BE2C (cell line): ENCODE data around the gene BIN1.

ENCODE experiments used
- DNase-seq: peaks from one replicate; pipeline ENCODE4 v3.0.0-alpha.2; 2020
- H3K27me3 ChIP-seq: fragments of 250-450 bp; sonication (Bioruptor Pico); 2 replicates; pipeline ENCODE4 v1.5.1; 2020; ENCODE audit warnings: mild to moderate bottlenecking
- H3K36me3 ChIP-seq: fragments of 250-450 bp; sonication (Bioruptor Pico); 2 replicates; pipeline ENCODE4 v1.5.1; 2020; ENCODE audit warnings: mild to moderate bottlenecking
- H3K4me1 ChIP-seq: fragments of 250-450 bp; sonication (Bioruptor Pico); 2 replicates; pipeline ENCODE4 v1.5.1; 2020
- H3K4me3 ChIP-seq: 2 replicates; pipeline ENCODE4 v1.5.1; 2011; ENCODE audit warnings: low read depth, low read length
- H3K9me3 ChIP-seq: fragments of 250-450 bp; sonication (Bioruptor Pico); 2 replicates; pipeline ENCODE4 v1.5.1; 2020
- CTCF ChIP-seq: IDR thresholded peaks from 2 replicates; pipeline ENCODE4 v1.5.1; 2012; ENCODE audit warnings: mild to moderate bottlenecking, low read depth, low read length

Gene BIN1

GRCh38 chr2:127134833-127135830 is 28.2 kb upstream of the BIN1 start:
- no peaks in the 10 kb centered on the region for H3K27me3 ChIP-seq
- no peaks in the 10 kb centered on the region for H3K36me3 ChIP-seq
- H3K4me1 ChIP-seq, result no peaks in the 10 kb centered on the region; the same call in 1 of the 2 replicates
- no peak for TF ChIP-seq CTCF
- H3K9me3 ChIP-seq, result no peaks in the 10 kb centered on the region
- DNase-seq, result peak; percentile 61
- no peak overlapping the region for H3K4me3 ChIP-seq

GRCh38 chr2:127134235-127134634 is 27.3 kb upstream of the BIN1 start:
- Histone ChIP-seq H3K4me3 (no peak overlapping the region), H3K27me3 (no peaks in the 10 kb centered on the region), H3K9me3 (no peaks in the 10 kb centered on the region), H3K4me1 (no peaks in the 10 kb centered on the region; the same call in 1 of the 2 replicates), H3K36me3 (no peaks in the 10 kb centered on the region)
- TF ChIP-seq CTCF, result no peak
- DNase-seq, result no peak

- Histone ChIP-seq H3K9me3 (no peaks in the 10 kb centered on the region), H3K4me1 (no peaks in the 10 kb centered on the region; the same call in 1 of the 2 replicates), H3K27me3 (no peaks in the 10 kb centered on the region), H3K4me3 (no peak overlapping the region), H3K36me3 (no peaks in the 10 kb centered on the region)
- no peak for TF ChIP-seq CTCF
- DNase-seq, result no peak
Measured at GRCh38 chr2:127133793-127134192, 26.8 kb upstream of the BIN1 start.

- Histone ChIP-seq H3K27me3 (no peaks in the 10 kb centered on the region), H3K36me3 (no peaks in the 10 kb centered on the region), H3K9me3 (no peaks in the 10 kb centered on the region), H3K4me3 (no peak overlapping the region), H3K4me1 (no peaks in the 10 kb centered on the region)
- TF ChIP-seq CTCF, result no peak
- DNase-seq, result no peak
Measured at GRCh38 chr2:127130421-127130820, 23.5 kb upstream of the BIN1 start.

GRCh38 chr2:127129937-127130336 is 23.0 kb upstream of the BIN1 start:
- no peaks in the 10 kb centered on the region for H3K9me3 ChIP-seq
- H3K27me3 ChIP-seq, result no peaks in the 10 kb centered on the region
- H3K4me1 ChIP-seq, result no peaks in the 10 kb centered on the region
- no peak for DNase-seq
- TF ChIP-seq CTCF, result no peak
- H3K4me3 ChIP-seq, result no peak overlapping the region
- no peaks in the 10 kb centered on the region for H3K36me3 ChIP-seq

- Histone ChIP-seq H3K36me3 (no peaks in the 10 kb centered on the region), H3K9me3 (no peaks in the 10 kb centered on the region), H3K4me1 (no peaks in the 10 kb centered on the region), H3K27me3 (no peaks in the 10 kb centered on the region), H3K4me3 (no peak overlapping the region)
- no peak for TF ChIP-seq CTCF
- DNase-seq, result peak; percentile 52
Measured at GRCh38 chr2:127128445-127128904, 21.5 kb upstream of the BIN1 start.
